PC-3 (cell line): ENCODE data around the gene MAPK6. TPM values are rescaled to one million over a fixed set of nuclear protein-coding genes. Genes with fewer than 3 reads are reported as not detected.

Source experiments
- ATAC-seq: fragments of 200-7000 bp; cut with Tn5 transposase; 2 replicates; pipeline ENCODE4 v1.9.1; 2020; ENCODE audit warnings: mild to moderate bottlenecking, moderate library complexity
- Bru-seq: library from RNA; stranded (reverse); fragments of 400-500 nt; gene quantifications from one replicate; lab custom pipeline; 2021; lab: Mats Ljungman, UMichigan
- BruChase-seq, 2 experiments: library from RNA; stranded (reverse); fragments of 400-500 nt; gene quantifications; one replicate each; lab custom pipeline; 2021; lab: Mats Ljungman, UMichigan
- BruUV-seq: library from RNA; stranded (reverse); fragments of 400-500 nt; replicated peaks from 2 replicates; lab custom pipeline; 2021; lab: Mats Ljungman, UMichigan
- CTCF ChIA-PET: fragments of 300-600 bp; sonication (Branson Sonifier 250); formaldehyde crosslinking; loops from one replicate; lab custom pipeline; 2022; ENCODE audit warnings: antibody characterized with exemption; lab: Charles Lee
- POLR2A ChIA-PET: fragments of 300-600 bp; sonication (Branson Sonifier 250); formaldehyde crosslinking; loops from one replicate; lab custom pipeline; 2022; ENCODE audit warnings: antibody characterized with exemption; ENCODE audit not compliant: unreplicated experiment; lab: Charles Lee
- DNase-seq: peaks from one replicate; pipeline ENCODE4 v3.0.0-alpha.2; 2015
- H2AFZ ChIP-seq: fragments of 300-600 bp; sonication (generic); 2 replicates; pipeline ENCODE4 v1.6.0; 2016; ENCODE audit warnings: antibody characterized with exemption, low read length
- H3F3A ChIP-seq: fragments of 300-600 bp; sonication (generic); one replicate; pipeline ENCODE4 v1.6.0; 2017; ENCODE audit warnings: antibody characterized with exemption, low read length, control low read depth, mild to moderate bottlenecking; ENCODE audit not compliant: unreplicated experiment
- H3K27ac ChIP-seq: fragments of 300-600 bp; sonication (generic); 2 replicates; pipeline ENCODE4 v1.5.1; 2016; ENCODE audit warnings: mild to moderate bottlenecking, low read length
- H3K27me3 ChIP-seq: fragments of 300-600 bp; sonication (generic); 2 replicates; pipeline ENCODE4 v1.6.1; 2016; ENCODE audit warnings: low read length, mixed read lengths
- H3K36me3 ChIP-seq: fragments of 300-600 bp; sonication (generic); 2 replicates; pipeline ENCODE4 v1.6.1; 2016; ENCODE audit warnings: low read depth, mixed run types, low read length, mixed read lengths
- H3K4me1 ChIP-seq: fragments of 300-600 bp; sonication (generic); 2 replicates; pipeline ENCODE4 v1.5.1; 2016; ENCODE audit warnings: low read length; ENCODE audit not compliant: insufficient read depth
- H3K4me2 ChIP-seq: fragments of 300-600 bp; sonication (generic); 2 replicates; pipeline ENCODE4 v1.6.0; 2016; ENCODE audit warnings: low read length
- H3K4me3 ChIP-seq: fragments of 300-600 bp; sonication (generic); 2 replicates; pipeline ENCODE4 v1.5.1; 2016; ENCODE audit warnings: mild to moderate bottlenecking, low read length, mixed read lengths
- H3K79me2 ChIP-seq: fragments of 300-600 bp; sonication (generic); 2 replicates; pipeline ENCODE4 v1.6.1; 2017; ENCODE audit warnings: low read length, mixed read lengths
- H3K9ac ChIP-seq: fragments of 300-600 bp; sonication (generic); 2 replicates; pipeline ENCODE4 v1.6.0; 2016; ENCODE audit warnings: mild to moderate bottlenecking, low read length
- H3K9me2 ChIP-seq: fragments of 300-600 bp; sonication (generic); replicated peaks from 2 replicates; pipeline ENCODE4 v1.6.1; 2016; ENCODE audit warnings: mixed run types, low read length, mixed read lengths
- H3K9me3 ChIP-seq: fragments of 300-600 bp; sonication (generic); 2 replicates; pipeline ENCODE4 v1.6.1; 2016; ENCODE audit warnings: low read length, mixed read lengths
- H4K20me1 ChIP-seq: fragments of 300-600 bp; sonication (generic); 2 replicates; pipeline ENCODE4 v1.6.1; 2016; ENCODE audit warnings: low read length, mixed read lengths
- EZH2 ChIP-seq: fragments of 300-600 bp; sonication (generic); IDR thresholded peaks from one replicate; pipeline ENCODE4 v1.6.1; 2017; ENCODE audit warnings: antibody characterized with exemption, mild to moderate bottlenecking, low read length; ENCODE audit not compliant: unreplicated experiment
- EZH2phosphoT487 ChIP-seq: fragments of 300-600 bp; sonication (generic); IDR thresholded peaks from 2 replicates; pipeline ENCODE4 v1.6.1; 2018; ENCODE audit warnings: mild to moderate bottlenecking, antibody characterized with exemption, low read length, borderline replicate concordance
- intact Hi-C: fragments of 100-400 bp; cut with micrococcal nuclease; formaldehyde crosslinking; loops from 2 replicates; pipeline ENCODE4 v1.9.0; 2023
- long read RNA-seq: library from polyadenylated mRNA; unstranded; transcript quantifications from one replicate; pipeline ENCODE4 v2.0.0, GENCODE V29; 2021; ENCODE audit not compliant: unreplicated experiment
- total RNA-seq: library from RNA; depleted of rRNA; stranded (reverse); fragments of >200 nt; gene quantifications from 2 replicates; pipeline ENCODE4 v1.2.3, GENCODE V29; 2014; rRNA removed
- TF ChIP-seq, protein P1 (sequence below): fragments of 300-600 bp; sonication (generic); conservative IDR thresholded peaks from 2 replicates; pipeline ENCODE4 v1.5.1; 2017; ENCODE audit warnings: antibody characterized with exemption, low read depth, mild to moderate bottlenecking, low read length

MAPK6 gene
- 21.9 and 22.5 TPM in 2 replicates for total RNA-seq
- Bru-seq, nascent RNA = percentile 95 among the genes with signal in this experiment
- BruChase-seq, experiment 1, labeled RNA remaining after a 6-hour chase = percentile 95 among the genes with signal in this experiment
- percentile 96 among the genes with signal in this experiment for BruChase-seq, experiment 2, labeled RNA remaining after a 2-hour chase
- long read RNA-seq, full-length matches to known transcripts = 97 of 176 reads
- long read RNA-seq, partial matches to known transcripts = 25 of 176 reads
- long read RNA-seq, other reads (novel, unspliced or antisense) = 54 of 176 reads

DNA sequence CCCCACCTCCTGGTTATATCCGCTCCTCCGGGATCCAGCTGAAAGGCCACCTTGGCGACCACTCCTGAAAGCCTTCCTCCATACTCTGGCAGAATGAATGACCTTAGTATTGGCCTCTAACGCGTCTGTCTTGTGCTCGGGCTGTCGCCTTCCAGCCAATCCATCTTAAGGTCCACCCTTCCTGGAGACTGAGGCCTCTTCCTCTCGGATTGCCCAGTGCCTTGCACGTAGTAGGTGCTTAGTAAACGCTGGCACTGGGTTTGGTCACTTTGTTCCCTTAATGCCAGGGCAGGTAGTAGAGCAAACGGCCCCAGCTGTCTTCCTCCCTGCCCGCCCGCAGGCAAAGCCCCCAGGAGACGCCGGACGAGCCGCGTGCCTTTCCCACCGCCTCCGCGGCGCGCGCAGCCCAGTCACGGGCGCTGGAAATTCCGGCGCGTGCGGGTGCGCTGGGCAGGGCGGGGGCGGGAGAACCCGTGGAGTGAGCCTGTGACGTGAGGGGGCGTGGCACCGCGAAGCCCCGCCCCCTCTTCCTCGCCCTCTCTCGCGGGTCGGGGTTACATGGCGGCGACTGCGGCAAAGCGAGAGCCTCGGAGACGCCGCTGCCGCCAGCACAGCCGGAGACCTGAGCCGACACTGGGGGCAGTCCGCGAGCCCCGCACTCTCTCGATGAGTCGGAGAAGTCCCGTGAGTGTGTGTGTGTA is at the start of gene MAPK6:
MAPK6 (plus strand) TSS at position 527 of the 701 bp plus-strand sequence. CDS start 27,242 bp downstream, outside the sequence.
- H3K4me3 ChIP-seq = peak within 1 kb of the TSS; percentile 98
- peak; percentile 91 for DNase-seq
- H3K4me2 ChIP-seq = peak within 1 kb of the TSS; percentile 97
- no peaks in the 10 kb centered on the region for H3K36me3 ChIP-seq
- H3K79me2 ChIP-seq = peaks cover 43% of the 10 kb centered on the region
- TF ChIP-seq, protein P1, sequence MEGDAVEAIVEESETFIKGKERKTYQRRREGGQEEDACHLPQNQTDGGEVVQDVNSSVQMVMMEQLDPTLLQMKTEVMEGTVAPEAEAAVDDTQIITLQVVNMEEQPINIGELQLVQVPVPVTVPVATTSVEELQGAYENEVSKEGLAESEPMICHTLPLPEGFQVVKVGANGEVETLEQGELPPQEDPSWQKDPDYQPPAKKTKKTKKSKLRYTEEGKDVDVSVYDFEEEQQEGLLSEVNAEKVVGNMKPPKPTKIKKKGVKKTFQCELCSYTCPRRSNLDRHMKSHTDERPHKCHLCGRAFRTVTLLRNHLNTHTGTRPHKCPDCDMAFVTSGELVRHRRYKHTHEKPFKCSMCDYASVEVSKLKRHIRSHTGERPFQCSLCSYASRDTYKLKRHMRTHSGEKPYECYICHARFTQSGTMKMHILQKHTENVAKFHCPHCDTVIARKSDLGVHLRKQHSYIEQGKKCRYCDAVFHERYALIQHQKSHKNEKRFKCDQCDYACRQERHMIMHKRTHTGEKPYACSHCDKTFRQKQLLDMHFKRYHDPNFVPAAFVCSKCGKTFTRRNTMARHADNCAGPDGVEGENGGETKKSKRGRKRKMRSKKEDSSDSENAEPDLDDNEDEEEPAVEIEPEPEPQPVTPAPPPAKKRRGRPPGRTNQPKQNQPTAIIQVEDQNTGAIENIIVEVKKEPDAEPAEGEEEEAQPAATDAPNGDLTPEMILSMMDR = no peak
- peak; percentile 67 for TF ChIP-seq EZH2phosphoT487
- TF ChIP-seq EZH2 = no peak
- H3K27ac ChIP-seq = peak within 1 kb of the TSS; percentile 76
- H3F3A ChIP-seq = no peaks in the 10 kb centered on the region
- H3K9me2 ChIP-seq = no peaks in the 10 kb centered on the region
- peak within 1 kb of the TSS; percentile 88 for H3K9ac ChIP-seq
- H4K20me1 ChIP-seq = peaks cover 33% of the 10 kb centered on the region
- BruUV-seq = no TSS peak
- no peaks in the 10 kb centered on the region for H3K27me3 ChIP-seq
- intact Hi-C loops = no loop called here
- H3K4me1 ChIP-seq = peaks cover 27% of the 10 kb centered on the region
- CTCF ChIA-PET = no interaction called here
- peak within 1 kb of the TSS; percentile 63 for H2AFZ ChIP-seq
- ATAC-seq = peak; percentile 73
- POLR2A ChIA-PET = no interaction called here
- no peaks in the 10 kb centered on the region for H3K9me3 ChIP-seq

DNA sequence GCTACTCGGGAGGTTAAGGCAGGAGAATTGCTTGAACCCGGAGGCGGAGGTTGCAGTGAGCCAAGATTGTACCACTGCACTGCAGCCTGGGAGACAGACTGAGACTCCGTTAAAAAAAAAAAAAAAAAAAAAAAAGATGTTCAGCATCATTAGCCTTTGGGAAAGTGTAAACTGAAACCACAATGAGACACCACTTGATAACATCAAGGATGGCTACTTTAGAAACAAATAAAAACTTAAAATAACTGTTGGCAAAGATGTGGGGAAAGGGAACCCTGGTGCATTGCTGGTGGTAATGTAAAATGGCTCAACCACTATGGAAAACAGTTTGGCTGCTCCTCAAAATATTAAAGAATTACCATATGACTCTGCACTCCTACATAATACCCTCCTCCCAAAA is 49.3 kb upstream of the MAPK6 start:
- Histone ChIP-seq H3K9me2 (no peaks in the 10 kb centered on the region), H3K4me2 (peak overlapping the region; percentile 95), H3K4me3 (peak overlapping the region; percentile 94), H2AFZ (no peak overlapping the region), H4K20me1 (peaks cover 4% of the 10 kb centered on the region; the same call in 1 of the 2 replicates), H3K36me3 (peaks cover 6% of the 10 kb centered on the region), H3K27ac (peak overlapping the region; percentile 70), H3K9ac (no peak overlapping the region), H3K4me1 (peaks cover 15% of the 10 kb centered on the region), H3K27me3 (no peaks in the 10 kb centered on the region), H3K79me2 (peaks cover 75% of the 10 kb centered on the region), H3F3A (no peaks in the 10 kb centered on the region), H3K9me3 (no peaks in the 10 kb centered on the region)
- TF ChIP-seq EZH2phosphoT487 = no peak
- no peak for TF ChIP-seq EZH2
- TF ChIP-seq, protein P1 = no peak
- ATAC-seq (peak; percentile 25; the same call in 1 of the 2 replicates), DNase-seq (peak; percentile 51)
- no TSS peak for BruUV-seq
- ChIA-PET POLR2A (no interaction called here), CTCF (no interaction called here)
- intact Hi-C loops = no loop called here
